MCF 10A (cell line): Measurements from ENCODE around the gene MAZ. TPM values are rescaled to one million over a fixed set of nuclear protein-coding genes. Genes with fewer than 3 reads are reported as not detected.

Source experiments
- BruUV-seq: library from RNA; stranded (reverse); fragments of 400-500 nt; replicated peaks from 2 replicates; lab custom pipeline; 2021; lab: Mats Ljungman, UMichigan
- CTCF ChIA-PET: fragments of 300-600 bp; sonication (Branson Sonifier 250); formaldehyde crosslinking; extraction: SDS; loops from one replicate; lab custom pipeline; 2021; ENCODE audit warnings: antibody characterized with exemption, inconsistent platforms; lab: Yijun Ruan, JAX
- POLR2A ChIA-PET: fragments of 300-600, 350-650 bp; sonication (Branson Sonifier 250); formaldehyde crosslinking; extraction: SDS; loops from one replicate; lab custom pipeline; 2020; ENCODE audit warnings: antibody characterized with exemption, inconsistent platforms; lab: Yijun Ruan, JAX
- DNase-seq: peaks from one replicate; pipeline ENCODE4 v3.0.0-alpha.2; 2018; ENCODE audit not compliant: unreplicated experiment
- H3K27ac Mint-ChIP-seq: one replicate; pipeline ENCODE4 v1.8.0; 2022; ENCODE audit warnings: mild to moderate bottlenecking, low read depth, mixed read lengths; ENCODE audit not compliant: unreplicated experiment
- H3K27me3 Mint-ChIP-seq: one replicate; pipeline ENCODE4 v1.8.0; 2022; ENCODE audit warnings: mixed read lengths; ENCODE audit not compliant: insufficient read depth, unreplicated experiment
- H3K36me3 Mint-ChIP-seq: one replicate; pipeline ENCODE4 v1.8.0; 2022; ENCODE audit warnings: mild to moderate bottlenecking, moderate library complexity, mixed read lengths; ENCODE audit not compliant: insufficient read depth, unreplicated experiment
- H3K4me1 Mint-ChIP-seq: one replicate; pipeline ENCODE4 v1.8.0; 2022; ENCODE audit warnings: mixed read lengths; ENCODE audit not compliant: insufficient read depth, unreplicated experiment
- H3K4me3 Mint-ChIP-seq: one replicate; pipeline ENCODE4 v1.8.0; 2022; ENCODE audit warnings: mild to moderate bottlenecking, moderate library complexity, mixed read lengths; ENCODE audit not compliant: unreplicated experiment
- H3K9me3 Mint-ChIP-seq: one replicate; pipeline ENCODE4 v1.8.0; 2022; ENCODE audit warnings: mixed read lengths; ENCODE audit not compliant: unreplicated experiment
- CTCF ChIP-seq: fragments of 200-600 bp; IDR thresholded peaks from one replicate; pipeline ENCODE4 v1.8.0; 2022; ENCODE audit warnings: antibody characterized with exemption, mild to moderate bottlenecking; ENCODE audit not compliant: unreplicated experiment
- intact Hi-C: fragments of 100-400 bp; cut with micrococcal nuclease; formaldehyde crosslinking; loops from 2 replicates; pipeline ENCODE4 v1.14.1; 2022
- total RNA-seq: library from RNA; stranded (reverse); gene quantifications from 2 replicates; pipeline ENCODE4 v1.2.3, GENCODE V29; 2022

MAZ gene
- total RNA-seq, 1 experiment from 2014 or later, result 185 TPM

DNA sequence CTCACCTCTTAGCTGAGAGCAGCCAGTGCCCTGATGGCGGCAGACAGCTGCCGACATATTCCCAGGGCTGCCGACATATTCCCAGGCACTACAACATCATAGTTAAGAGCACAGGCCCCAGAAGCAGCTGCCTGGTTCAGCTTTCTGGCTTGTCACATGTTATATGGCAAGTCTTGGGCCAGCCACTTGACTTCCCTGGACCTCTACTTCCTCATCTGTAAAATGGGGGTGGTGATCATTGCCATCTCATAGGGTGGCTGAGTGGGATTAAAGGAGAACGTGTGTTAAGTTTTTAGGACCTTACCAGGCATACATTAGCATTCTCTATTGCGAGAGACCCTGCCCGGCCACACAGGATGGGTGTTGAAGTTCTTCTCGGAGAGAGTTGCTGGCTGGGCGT, 37.6 kb downstream of the MAZ start:
- no peak for TF ChIP-seq CTCF
- BruUV-seq, result no TSS peak
- Mint-ChIP-seq H3K36me3 (peaks cover 79% of the 10 kb centered on the region), H3K4me1 (no peaks in the 10 kb centered on the region), H3K4me3 (no peak overlapping the region), H3K27ac (no peak overlapping the region), H3K9me3 (no peaks in the 10 kb centered on the region), H3K27me3 (no peaks in the 10 kb centered on the region)
- ChIA-PET CTCF (interaction anchor here (0.7 kb wide), 1 partner anchor 24 kb away, joined by 3 read pairs; no protein-coding TSS in a partner anchor), POLR2A (interaction anchor here (0.7 to 0.8 kb wide), 2 partner anchors 9 to 56 kb away, joined by 3 read pairs; no protein-coding TSS in a partner anchor)
- DNase-seq, result no peak
- intact Hi-C loops, result no loop called here

- H3K36me3 Mint-ChIP-seq, result peaks cover 79% of the 10 kb centered on the region
- POLR2A ChIA-PET, result interaction anchor here (0.6 to 1.6 kb wide), 4 partner anchors 8 to 175 kb away, joined by 3 read pairs; partner anchors contain the start of gene PAGR1
- no peak for DNase-seq
- intact Hi-C loops, result no loop called here
- CTCF ChIA-PET, result interaction anchor here (0.6 to 2.1 kb wide), 4 partner anchors 10 to 144 kb away, joined by 3 to 6 read pairs (median 3); partner anchors contain the start of gene MVP
- no peak overlapping the region for H3K4me3 Mint-ChIP-seq
- no peaks in the 10 kb centered on the region for H3K27me3 Mint-ChIP-seq
- H3K4me1 Mint-ChIP-seq, result no peaks in the 10 kb centered on the region
- no peaks in the 10 kb centered on the region for H3K9me3 Mint-ChIP-seq
- no peak for TF ChIP-seq CTCF
- no peak overlapping the region for H3K27ac Mint-ChIP-seq
- BruUV-seq, result no TSS peak
Measured at GRCh38 chr16:29844575-29845331, 38.4 kb downstream of the MAZ start.

GRCh38 chr16:29845656-29846055, 39.3 kb downstream of the MAZ start:
- H3K4me3 Mint-ChIP-seq, result no peak overlapping the region
- BruUV-seq, result no TSS peak
- H3K27me3 Mint-ChIP-seq, result no peaks in the 10 kb centered on the region
- no peaks in the 10 kb centered on the region for H3K9me3 Mint-ChIP-seq
- TF ChIP-seq CTCF, result no peak
- peaks cover 78% of the 10 kb centered on the region for H3K36me3 Mint-ChIP-seq
- H3K4me1 Mint-ChIP-seq, result no peaks in the 10 kb centered on the region
- CTCF ChIA-PET, result interaction anchor here (0.6 to 4.5 kb wide), 5 partner anchors 9 to 145 kb away, joined by 3 to 52 read pairs (median 3); partner anchors contain the start of gene MVP
- intact Hi-C loops, result no loop called here
- H3K27ac Mint-ChIP-seq, result no peak overlapping the region
- DNase-seq, result no peak
- POLR2A ChIA-PET, result interaction anchor here (0.6 to 1.6 kb wide), 2 partner anchors 30 to 174 kb away, joined by 3 read pairs; partner anchors contain the start of gene PAGR1
